Measurements from ENCODE around the gene VPS25. TPM values are rescaled to one million over a fixed set of nuclear protein-coding genes. Genes with fewer than 3 reads are reported as not detected.
"Not testable (repeated sequence)": the region's sequence is repeated elsewhere in the genome, so short reads cannot be mapped to it uniquely, and the experiment has no call there.

VPS25 gene
- total and polyA plus RNA-seq, 2 donors from 2014 or later: 85.2 to 112 TPM

GRCh38 chr17:42740699-42741098, 32.5 kb upstream of the VPS25 start:
- Histone ChIP-seq H3K36me3 (ENCODE audit: control insufficient read depth in 2 of 3, insufficient read depth in 3 of 3, low read length in 3 of 3) (no peaks in the 10 kb centered on the region), H3K9ac (ENCODE audit: low read length in 3 of 3) (no peak overlapping the region), H3K4me1 (ENCODE audit: control insufficient read depth in 2 of 3, insufficient read depth in 2 of 3, low read depth in 1 of 3, low read length in 3 of 3) (peaks cover 2 to 12% (median 9%) of the 10 kb centered on the region in 3 donors), H3K27ac (ENCODE audit: low read depth in 2 of 2, low read length in 2 of 2) (no peak overlapping the region), H3K9me3 (ENCODE audit: control insufficient read depth in 2 of 3, insufficient read depth in 1 of 3, low read length in 3 of 3) (no peaks in the 10 kb centered on the region), H3K27me3 (ENCODE audit: control insufficient read depth, insufficient read depth, low read length) (no peaks in the 10 kb centered on the region), H3K4me3 (ENCODE audit: low read length in 3 of 3) (no peak overlapping the region)
- intact Hi-C loops (cut with DNase I): no loop called here
- TF ChIP-seq CTCF (IDR thresholded peaks at IDR 0.05; ENCODE audit: borderline replicate concordance, extremely low read depth, insufficient read depth): no peak
- DNase-seq (no peak), FAIRE-seq (no peak)

- peak in 1 of 5 donors; percentile 16 for DNase-seq
- peak overlapping the region in 1 of 2 donors; percentile 8 for H3K27ac ChIP-seq (ENCODE audit: low read depth in 2 of 2, low read length in 2 of 2)
- H3K9ac ChIP-seq (ENCODE audit: low read length in 3 of 3); H3K9me3 ChIP-seq (ENCODE audit: control insufficient read depth in 2 of 3, insufficient read depth in 1 of 3, low read length in 3 of 3); intact Hi-C loops (cut with DNase I); H3K36me3 ChIP-seq (ENCODE audit: control insufficient read depth in 2 of 3, insufficient read depth in 3 of 3, low read length in 3 of 3); H3K27me3 ChIP-seq (ENCODE audit: control insufficient read depth, insufficient read depth, low read length); FAIRE-seq; H3K4me3 ChIP-seq (ENCODE audit: low read length in 3 of 3): not testable (repeated sequence)
- H3K4me1 ChIP-seq (ENCODE audit: control insufficient read depth in 2 of 3, insufficient read depth in 2 of 3, low read depth in 1 of 3, low read length in 3 of 3): peaks cover 2 to 12% (median 9%) of the 10 kb centered on the region in 3 donors
These were observed 30.3 kb upstream of the VPS25 start for GRCh38 chr17:42742916-42743315.

GRCh38 chr17:42743595-42744282, 29.5 kb upstream of the VPS25 start:
- FAIRE-seq (no peak), DNase-seq (no peak)
- TF ChIP-seq CTCF (IDR thresholded peaks at IDR 0.05; ENCODE audit: borderline replicate concordance, extremely low read depth, insufficient read depth): no peak
- Histone ChIP-seq H3K27me3 (ENCODE audit: control insufficient read depth, insufficient read depth, low read length) (no peaks in the 10 kb centered on the region), H3K27ac (ENCODE audit: low read depth in 2 of 2, low read length in 2 of 2) (peak overlapping the region; percentile 81 to 94), H3K9me3 (ENCODE audit: control insufficient read depth in 2 of 3, insufficient read depth in 1 of 3, low read length in 3 of 3) (no peaks in the 10 kb centered on the region), H3K9ac (ENCODE audit: low read length in 3 of 3) (peak overlapping the region; percentile 38 to 67 (median 47)), H3K4me1 (ENCODE audit: control insufficient read depth in 2 of 3, insufficient read depth in 2 of 3, low read depth in 1 of 3, low read length in 3 of 3) (peaks cover 2 to 12% (median 10%) of the 10 kb centered on the region in 3 donors), H3K4me3 (ENCODE audit: low read length in 3 of 3) (peak overlapping the region; percentile 61 to 83 (median 73)), H3K36me3 (ENCODE audit: control insufficient read depth in 2 of 3, insufficient read depth in 3 of 3, low read length in 3 of 3) (no peaks in the 10 kb centered on the region)
- intact Hi-C loops (cut with DNase I): no loop called here

- FAIRE-seq (no peak), DNase-seq (peak in 3 of 5 donors; percentile 75 to 93 (median 75))
- no peak for TF ChIP-seq CTCF (IDR thresholded peaks at IDR 0.05; ENCODE audit: borderline replicate concordance, extremely low read depth, insufficient read depth)
- H3K9me3 ChIP-seq (ENCODE audit: control insufficient read depth in 2 of 3, insufficient read depth in 1 of 3, low read length in 3 of 3): no peaks in the 10 kb centered on the region
- peak overlapping the region; percentile 81 to 94 for H3K27ac ChIP-seq (ENCODE audit: low read depth in 2 of 2, low read length in 2 of 2)
- peak overlapping the region; percentile 38 to 67 (median 47) for H3K9ac ChIP-seq (ENCODE audit: low read length in 3 of 3)
- H3K4me1 ChIP-seq (ENCODE audit: control insufficient read depth in 2 of 3, insufficient read depth in 2 of 3, low read depth in 1 of 3, low read length in 3 of 3): peaks cover 2 to 16% (median 16%) of the 10 kb centered on the region in 3 donors
- H3K4me3 ChIP-seq (ENCODE audit: low read length in 3 of 3): peak overlapping the region; percentile 61 to 83 (median 73)
- intact Hi-C loops (cut with DNase I): no loop called here
- H3K27me3 ChIP-seq (ENCODE audit: control insufficient read depth, insufficient read depth, low read length): no peaks in the 10 kb centered on the region
- no peaks in the 10 kb centered on the region for H3K36me3 ChIP-seq (ENCODE audit: control insufficient read depth in 2 of 3, insufficient read depth in 3 of 3, low read length in 3 of 3)
These were observed 28.9 kb upstream of the VPS25 start for GRCh38 chr17:42744283-42744805.

All from kidney (tissue), 14 donors.